ENCODE results near the gene NR4A2.

The NR4A2 gene

GRCh38 chr2:156339865-156340264, 7.3 kb upstream of the NR4A2 start:
- no peak for DNase-seq

- DNase-seq, result no peak
Observed at GRCh38 chr2:156339110-156339847, 6.8 kb upstream of the NR4A2 start.

GRCh38 chr2:156338578-156338977, 6.1 kb upstream of the NR4A2 start:
- DNase-seq, result no peak

- peak; percentile 22 for DNase-seq
Observed at GRCh38 chr2:156334496-156335478, 2.3 kb upstream of the NR4A2 start.

- peak; percentile 12 for DNase-seq
Observed at GRCh38 chr2:156333951-156334495, 1.5 kb upstream of the NR4A2 start.

- DNase-seq, result no peak
Observed at GRCh38 chr2:156333274-156333950, 891 bp upstream of the NR4A2 start.

GRCh38 chr2:156332284-156332533, 312 bp downstream of the NR4A2 start:
- DNase-seq, result no peak

- no peak for DNase-seq
Observed at GRCh38 chr2:156331572-156332283, 793 bp downstream of the NR4A2 start.

GRCh38 chr2:156329927-156330726, 2.4 kb downstream of the NR4A2 start:
- DNase-seq, result no peak

- no peak for DNase-seq
Observed at GRCh38 chr2:156329031-156329926, 3.2 kb downstream of the NR4A2 start.

- DNase-seq, result no peak
Observed at GRCh38 chr2:156327835-156328695, 4.5 kb downstream of the NR4A2 start.

- no peak for DNase-seq
Observed at GRCh38 chr2:156326526-156327095, 5.9 kb downstream of the NR4A2 start.

- no peak for DNase-seq
Observed at GRCh38 chr2:156325688-156326525, 6.6 kb downstream of the NR4A2 start.

- no peak for DNase-seq
Observed at GRCh38 chr2:156323754-156324153, 8.8 kb downstream of the NR4A2 start.

- DNase-seq, result no peak
Observed at GRCh38 chr2:156322686-156323231, 9.8 kb downstream of the NR4A2 start.

- DNase-seq, result no peak
Observed at GRCh38 chr2:156322051-156322685, 10.4 kb downstream of the NR4A2 start.

- no peak for DNase-seq
Observed at GRCh38 chr2:156321243-156321904, 11.1 kb downstream of the NR4A2 start.
